Kidney (tissue), 14 donors: ENCODE results near the gene PGBD5. TPM values are rescaled to one million over a fixed set of nuclear protein-coding genes. Genes with fewer than 3 reads are reported as not detected.
A peak's percentile ranks its signal among the peaks of the same experiment; 100 is the strongest.

Experiments used
- DNase-seq, 5 donors: peaks; one replicate each; pipeline ENCODE4 v3.0.0-alpha.2; 2013 to 2020
- FAIRE-seq: peaks from 2 replicates; lab custom pipeline; 2012; peaks lifted over from hg19 to GRCh38; lab: Jason Lieb, UNC
- H3K27ac ChIP-seq, 2 donors: one replicate each; pipeline ENCODE4 v1.7.0; 2013; ENCODE audit warnings: low read depth in 2 of 2, low read length in 2 of 2, inconsistent platforms in 1 of 2
- H3K27me3 ChIP-seq: one replicate; pipeline ENCODE4 v1.7.1; 2013; ENCODE audit warnings: low read length, inconsistent platforms; ENCODE audit not compliant: control insufficient read depth, insufficient read depth
- H3K36me3 ChIP-seq, 3 donors: one replicate each; pipeline versions ENCODE4 v1.7.0 to v1.7.1; 2013; ENCODE audit warnings: low read length in 3 of 3, control low read depth in 1 of 3, inconsistent platforms in 1 of 3; ENCODE audit not compliant: insufficient read depth in 3 of 3, control insufficient read depth in 2 of 3
- H3K4me1 ChIP-seq, 3 donors: one replicate each; pipeline versions ENCODE4 v1.7.0 to v1.7.1; 2013; ENCODE audit warnings: low read length in 3 of 3, inconsistent platforms in 1 of 3, low read depth in 1 of 3; ENCODE audit not compliant: control insufficient read depth in 2 of 3, insufficient read depth in 2 of 3
- H3K4me3 ChIP-seq, 3 donors: one replicate each; pipeline versions ENCODE4 v1.7.0 to v1.8.1; 2013; ENCODE audit warnings: low read length in 3 of 3, control low read depth in 1 of 3, inconsistent platforms in 1 of 3
- H3K9ac ChIP-seq, 3 donors: one replicate each; pipeline versions ENCODE4 v1.7.0 to v1.7.1; 2013; ENCODE audit warnings: low read length in 3 of 3, control low read depth in 1 of 3, inconsistent platforms in 1 of 3
- H3K9me3 ChIP-seq, 3 donors: one replicate each; pipeline versions ENCODE4 v1.7.0 to v1.7.1; 2013; ENCODE audit warnings: low read length in 3 of 3, control low read depth in 1 of 3, inconsistent platforms in 1 of 3; ENCODE audit not compliant: control insufficient read depth in 2 of 3, insufficient read depth in 1 of 3
- CTCF ChIP-seq: IDR thresholded peaks from 3 replicates; pipeline ENCODE4 v1.5.1; 2012; ENCODE audit warnings: mild to moderate bottlenecking, moderate library complexity, borderline replicate concordance; ENCODE audit not compliant: insufficient read depth; ENCODE audit errors: extremely low read depth
- intact Hi-C: fragments of 100-400 bp; cut with DNase I; formaldehyde crosslinking; loops from one replicate; pipeline ENCODE4 v1.11.1; 2022
- polyA plus RNA-seq: library from polyadenylated mRNA; stranded (reverse); fragments of 350-450 nt; fragmentation: Illumina TruSeq; extraction: RNeasy Lipid Tissue Mini Kit (QIAGEN cat#74804); gene quantifications from one replicate; pipeline ENCODE4 v1.2.3, GENCODE V29; 2014; ENCODE audit warnings: low read depth, low replicate concordance; ENCODE audit not compliant: insufficient read depth
- total RNA-seq: library from RNA; stranded (reverse); fragmentation: NEBNext Ultra II Directional; extraction: Animal tissue kit (Norgen Biotek cat#: 25700); gene quantifications from one replicate; pipeline ENCODE4 v1.2.1, GENCODE V29; 2021
- donor health status: control.
- donor health status: control.
- donor health status: control.
- donor health status: control.
- donor health status: control.
- donor health status: DM: yes; HTN: yes; CAD: no.
- donor health status: Normal renal cell carcinoma (clear cell type).

Gene PGBD5
- total and polyA plus RNA-seq, 2 donors from 2014 or later, result 2.0 to 3.7 TPM

- Histone ChIP-seq H3K9ac (no peak overlapping the region), H3K4me1 (peaks cover 0 to 2% (median 0%) of the 10 kb centered on the region in 3 donors), H3K9me3 (no peaks in the 10 kb centered on the region), H3K4me3 (no peak overlapping the region), H3K36me3 (no peaks in the 10 kb centered on the region), H3K27me3 (no peaks in the 10 kb centered on the region), H3K27ac (no peak overlapping the region)
- TF ChIP-seq CTCF, result no peak
- intact Hi-C loops, result no loop called here
- no peak for FAIRE-seq
- peak in 1 of 5 donors; percentile 68 for DNase-seq
These were observed 117.3 kb downstream of the PGBD5 start for GRCh38 chr1:230308821-230309220.

- no peak overlapping the region for H3K9ac ChIP-seq
- intact Hi-C loops, result no loop called here
- H3K27me3 ChIP-seq, result no peaks in the 10 kb centered on the region
- no peaks in the 10 kb centered on the region for H3K36me3 ChIP-seq
- no peak for TF ChIP-seq CTCF
- H3K9me3 ChIP-seq, result no peaks in the 10 kb centered on the region
- H3K27ac ChIP-seq, result no peak overlapping the region
- no peak overlapping the region for H3K4me3 ChIP-seq
- FAIRE-seq, result no peak
- H3K4me1 ChIP-seq, result peaks cover 0 to 2% (median 0%) of the 10 kb centered on the region in 3 donors
- peak in 2 of 5 donors; percentile 39 to 96 for DNase-seq
These were observed 118.1 kb downstream of the PGBD5 start for GRCh38 chr1:230308039-230308438.

- no peak overlapping the region for H3K4me3 ChIP-seq
- no peaks in the 10 kb centered on the region for H3K36me3 ChIP-seq
- TF ChIP-seq CTCF, result no peak
- intact Hi-C loops, result no loop called here
- no peak overlapping the region for H3K27ac ChIP-seq
- H3K9me3 ChIP-seq, result no peaks in the 10 kb centered on the region
- no peak for FAIRE-seq
- no peak overlapping the region for H3K9ac ChIP-seq
- H3K4me1 ChIP-seq, result peaks cover 0 to 2% (median 0%) of the 10 kb centered on the region in 3 donors
- DNase-seq, result peak in 2 of 5 donors; percentile 16 to 28
- no peaks in the 10 kb centered on the region for H3K27me3 ChIP-seq
These were observed 118.9 kb downstream of the PGBD5 start for GRCh38 chr1:230307213-230307612.

- DNase-seq, result no peak
- Histone ChIP-seq H3K9ac (no peak overlapping the region), H3K4me1 (peaks cover 0 to 2% (median 0%) of the 10 kb centered on the region in 3 donors), H3K36me3 (no peaks in the 10 kb centered on the region), H3K9me3 (no peaks in the 10 kb centered on the region), H3K27me3 (no peaks in the 10 kb centered on the region), H3K4me3 (no peak overlapping the region), H3K27ac (no peak overlapping the region)
- intact Hi-C loops, result no loop called here
- no peak for TF ChIP-seq CTCF
- no peak for FAIRE-seq
These were observed 120.0 kb downstream of the PGBD5 start for GRCh38 chr1:230306169-230306568.
